Measurements from ENCODE around the gene CLTCL1.

Gene CLTCL1

DNA sequence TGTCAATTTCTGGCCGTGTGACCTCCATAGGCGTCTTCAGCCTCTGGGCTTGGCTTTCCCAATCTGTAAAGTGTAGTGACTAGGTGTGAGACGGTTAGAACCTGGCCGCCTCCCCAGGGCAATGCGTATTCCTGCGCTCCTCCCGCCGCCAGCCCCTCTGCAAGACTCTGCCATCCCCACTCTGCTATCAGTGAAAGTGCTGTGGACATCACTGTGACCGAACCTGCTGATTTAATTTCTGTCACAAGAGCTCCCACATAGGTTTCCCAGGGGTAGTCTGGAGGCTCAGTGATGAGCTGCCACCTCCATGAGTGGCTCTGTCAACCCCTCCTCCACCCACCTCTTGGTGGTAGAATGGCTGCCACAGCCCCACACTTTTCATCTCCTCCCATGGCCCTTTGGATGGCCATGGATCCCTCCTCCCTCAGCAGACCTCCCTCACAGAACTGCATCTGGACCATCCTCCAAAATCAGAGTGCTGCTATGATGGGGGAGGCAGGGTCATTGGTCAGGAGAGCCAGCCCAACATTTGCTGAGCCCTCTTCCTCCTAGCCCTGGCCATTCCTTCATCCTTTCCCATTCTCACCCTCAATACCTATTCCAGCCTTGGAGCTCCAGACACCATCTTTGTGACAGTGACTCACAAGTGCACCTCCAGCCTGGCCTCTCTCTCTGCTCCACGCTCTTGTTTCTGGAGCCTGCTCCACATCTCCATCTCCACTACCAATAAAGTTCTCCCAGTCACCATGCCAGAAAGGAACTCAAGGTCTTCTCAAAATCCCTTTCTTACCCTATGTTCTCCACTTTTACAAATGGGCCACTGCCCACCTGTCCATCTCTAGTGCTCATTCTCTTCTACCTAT, 140.0 kb downstream of the CLTCL1 start:
- no peaks in the 10 kb centered on the region for H3K36me3 Mint-ChIP-seq
- H3K27ac Mint-ChIP-seq: no peak overlapping the region
- H3K27me3 Mint-ChIP-seq: peaks cover 27% of the 10 kb centered on the region
- no peaks in the 10 kb centered on the region for H3K9me3 Mint-ChIP-seq
- peak overlapping the region; percentile 83 for H3K4me3 Mint-ChIP-seq
- peaks cover 5% of the 10 kb centered on the region for H3K4me1 Mint-ChIP-seq

DNA sequence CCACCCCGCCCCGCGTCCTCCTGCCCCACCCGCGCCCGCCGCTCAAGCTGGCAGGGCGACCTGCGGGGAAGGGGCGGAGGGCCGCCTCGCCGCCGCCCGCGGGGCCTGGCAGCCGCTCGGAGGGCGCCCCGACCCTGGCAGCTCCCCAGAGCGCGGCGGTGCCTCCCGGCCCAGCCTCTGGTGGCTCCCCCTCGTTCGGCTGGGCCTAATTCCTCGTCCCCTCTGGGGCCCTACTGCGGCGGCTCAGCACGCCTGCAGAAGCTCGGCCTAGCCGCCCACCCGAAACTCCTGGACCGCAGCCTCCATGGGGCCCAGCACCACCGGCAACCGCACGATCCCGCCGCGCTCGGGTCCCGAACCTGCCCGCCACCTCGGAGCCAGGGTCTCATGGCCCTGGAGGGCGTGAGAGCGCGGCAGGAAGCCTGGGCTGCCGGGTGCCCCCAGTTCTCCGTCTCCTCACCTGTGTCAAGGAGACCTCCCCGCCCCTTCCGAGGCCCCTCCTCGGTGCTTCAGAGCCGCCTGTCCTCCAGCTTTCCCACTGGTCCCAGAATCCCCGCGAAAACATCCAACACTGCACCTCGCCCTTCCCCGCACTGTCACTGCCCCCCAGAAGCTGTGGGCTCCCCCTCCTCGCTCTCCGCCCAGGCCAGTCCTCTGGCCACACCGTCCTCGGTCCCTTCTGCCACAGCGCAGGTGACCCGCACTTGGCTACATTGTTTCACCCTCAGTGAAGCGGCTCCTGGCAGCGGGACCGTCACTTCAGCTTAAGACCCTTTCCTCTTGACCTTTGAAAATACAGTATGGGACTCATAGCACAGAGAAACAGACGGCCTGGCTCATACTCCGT, 140.8 kb downstream of the CLTCL1 start:
- no peak overlapping the region for H3K27ac Mint-ChIP-seq
- peak overlapping the region; percentile 83 for H3K4me3 Mint-ChIP-seq
- peaks cover 5% of the 10 kb centered on the region for H3K4me1 Mint-ChIP-seq
- H3K27me3 Mint-ChIP-seq: peaks cover 24% of the 10 kb centered on the region
- no peaks in the 10 kb centered on the region for H3K36me3 Mint-ChIP-seq
- H3K9me3 Mint-ChIP-seq: no peaks in the 10 kb centered on the region

DNA sequence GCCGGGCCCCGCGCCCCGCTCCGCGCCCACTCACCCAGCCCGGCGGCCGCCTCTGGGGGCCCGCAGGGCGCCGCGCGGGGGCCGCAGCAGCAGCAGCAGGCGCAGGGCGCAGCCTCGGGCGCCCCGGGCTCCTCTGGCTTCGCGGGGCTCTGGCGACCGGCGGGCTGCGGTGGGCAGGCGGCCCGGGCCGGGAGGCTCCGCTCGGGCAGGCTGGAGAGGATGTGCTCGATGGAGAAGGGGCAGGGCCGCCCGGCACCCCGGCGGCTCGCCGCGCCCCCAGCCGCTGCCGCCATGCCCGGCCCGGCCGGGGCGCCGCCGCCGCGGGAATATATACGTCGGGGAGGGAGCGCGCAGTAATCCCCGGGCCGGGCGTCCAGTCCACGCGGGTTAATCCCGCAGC, 141.5 kb downstream of the CLTCL1 start, which contains the start of gene GSC2:
Gene GSC2 (minus strand): TSS at position 302 of the 400 bp plus-strand sequence. CDS start 9 bp downstream, at position 293.
- Mint-ChIP-seq H3K4me3 (peak within 1 kb of the TSS; percentile 83), H3K27ac (no peak within 1 kb of the TSS), H3K4me1 (peaks cover 5% of the 10 kb centered on the region), H3K36me3 (no peaks in the 10 kb centered on the region), H3K9me3 (no peaks in the 10 kb centered on the region), H3K27me3 (peaks cover 24% of the 10 kb centered on the region)

DNA sequence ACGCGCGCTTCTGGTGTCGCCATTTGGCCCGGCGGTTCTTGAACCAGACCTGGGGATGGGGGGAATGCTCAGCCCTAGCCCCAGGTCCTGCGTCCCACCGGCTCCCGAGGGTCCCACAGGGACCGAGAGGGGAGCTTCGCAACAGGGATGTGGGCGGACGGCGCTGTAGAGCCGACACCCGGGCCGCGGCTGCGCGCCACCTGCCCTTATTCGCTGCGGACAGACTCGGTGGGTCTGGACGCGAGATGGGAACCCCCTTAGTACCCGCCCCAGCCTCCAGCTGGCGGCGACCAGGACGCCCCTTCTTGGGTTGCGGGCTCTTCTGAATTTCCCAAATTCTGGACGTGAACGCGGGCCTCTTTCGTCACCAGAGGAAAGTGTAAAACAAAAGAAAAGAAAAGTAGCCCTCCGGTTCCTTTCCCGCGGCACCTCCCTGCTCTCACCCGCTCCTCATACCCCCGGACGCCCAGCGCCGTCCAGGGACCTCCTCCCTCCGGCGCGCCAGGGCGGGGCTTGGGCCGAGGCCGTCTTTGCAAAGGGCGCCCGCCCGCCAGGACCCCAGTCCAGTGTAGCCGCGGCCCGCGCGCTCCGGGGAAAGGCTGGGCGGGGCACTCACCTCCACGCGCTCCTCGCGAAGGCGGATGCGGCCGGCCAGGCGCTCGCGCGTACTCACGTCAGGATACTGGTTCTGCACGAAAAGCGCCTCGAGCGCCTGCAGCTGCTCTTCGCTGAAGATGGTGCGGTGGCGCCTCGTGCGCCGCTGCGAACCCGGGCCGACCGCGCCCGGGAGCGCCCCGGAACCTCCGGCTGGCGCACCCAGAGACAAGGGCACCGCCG, 142.3 kb downstream of the CLTCL1 start:
- Mint-ChIP-seq H3K27me3 (peaks cover 24% of the 10 kb centered on the region), H3K27ac (no peak overlapping the region), H3K4me3 (peak overlapping the region; percentile 45), H3K9me3 (no peaks in the 10 kb centered on the region), H3K4me1 (peaks cover 11% of the 10 kb centered on the region), H3K36me3 (no peaks in the 10 kb centered on the region)

DNA sequence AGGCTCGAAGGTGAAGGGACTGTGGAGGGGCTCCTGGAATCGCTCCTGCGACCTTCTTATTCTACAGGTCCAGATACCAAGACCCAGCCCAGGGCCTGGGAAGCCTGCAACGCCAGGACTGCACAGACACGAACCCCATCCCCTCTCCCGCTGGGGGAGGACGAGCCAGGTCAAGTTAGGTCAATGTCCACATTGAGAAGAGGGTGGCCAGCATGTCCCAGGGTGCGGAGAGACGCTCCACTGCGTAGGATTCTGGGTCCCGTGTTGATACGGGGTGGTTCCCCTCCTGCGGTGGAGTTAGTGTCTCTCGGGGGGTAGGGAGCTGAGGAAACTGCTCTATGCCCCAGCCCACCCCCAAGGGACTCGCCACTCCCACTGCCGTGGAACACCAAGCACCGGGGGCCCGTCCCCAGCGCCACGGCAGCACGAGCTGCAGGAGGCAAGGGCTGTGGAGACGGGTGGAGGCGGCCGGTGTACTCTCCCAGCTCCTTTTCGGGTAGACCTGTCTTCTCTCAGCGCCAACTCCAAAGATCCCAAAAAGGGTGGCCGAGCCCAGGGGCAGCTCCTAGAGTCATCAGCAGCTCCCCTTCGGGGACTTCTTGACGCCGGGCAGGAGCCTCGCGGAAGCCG, 143.0 kb downstream of the CLTCL1 start:
- Mint-ChIP-seq H3K27me3 (peaks cover 20% of the 10 kb centered on the region), H3K27ac (no peak overlapping the region), H3K4me1 (peaks cover 19% of the 10 kb centered on the region), H3K9me3 (no peaks in the 10 kb centered on the region), H3K4me3 (no peak overlapping the region), H3K36me3 (peaks cover 4% of the 10 kb centered on the region)

DNA sequence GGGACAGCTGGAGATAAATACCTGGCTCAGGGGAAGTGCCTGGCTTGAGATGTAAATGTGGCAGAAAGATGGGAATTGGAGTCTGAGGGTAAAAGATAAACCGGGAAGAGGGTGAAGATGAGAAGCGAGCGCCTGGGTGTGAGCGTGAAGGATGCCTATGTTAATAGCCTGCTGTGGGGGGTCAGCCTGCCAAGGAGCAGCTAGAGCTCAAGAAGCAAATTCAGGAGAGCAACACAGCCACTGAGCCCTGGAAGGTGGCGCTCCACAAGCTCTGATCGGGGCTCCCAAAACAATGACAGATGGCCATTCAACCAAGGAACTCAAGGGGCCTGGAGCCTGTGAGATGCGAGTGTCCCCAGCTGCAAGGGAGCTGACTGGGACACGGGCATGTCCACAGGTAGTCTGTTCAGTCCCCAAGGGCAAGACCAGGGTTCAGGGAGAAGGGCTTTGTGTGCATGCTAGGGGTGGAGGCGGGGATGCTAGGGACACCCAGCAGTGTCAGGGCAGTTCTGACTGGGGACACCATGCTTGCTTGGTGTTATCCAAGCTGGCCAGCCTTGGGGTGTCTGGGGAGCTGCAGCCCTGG, 144.2 kb downstream of the CLTCL1 start:
- Mint-ChIP-seq H3K4me1 (peaks cover 27% of the 10 kb centered on the region), H3K9me3 (no peaks in the 10 kb centered on the region), H3K27ac (no peak overlapping the region), H3K27me3 (peaks cover 13% of the 10 kb centered on the region), H3K4me3 (no peak overlapping the region), H3K36me3 (peaks cover 4% of the 10 kb centered on the region)

DNA sequence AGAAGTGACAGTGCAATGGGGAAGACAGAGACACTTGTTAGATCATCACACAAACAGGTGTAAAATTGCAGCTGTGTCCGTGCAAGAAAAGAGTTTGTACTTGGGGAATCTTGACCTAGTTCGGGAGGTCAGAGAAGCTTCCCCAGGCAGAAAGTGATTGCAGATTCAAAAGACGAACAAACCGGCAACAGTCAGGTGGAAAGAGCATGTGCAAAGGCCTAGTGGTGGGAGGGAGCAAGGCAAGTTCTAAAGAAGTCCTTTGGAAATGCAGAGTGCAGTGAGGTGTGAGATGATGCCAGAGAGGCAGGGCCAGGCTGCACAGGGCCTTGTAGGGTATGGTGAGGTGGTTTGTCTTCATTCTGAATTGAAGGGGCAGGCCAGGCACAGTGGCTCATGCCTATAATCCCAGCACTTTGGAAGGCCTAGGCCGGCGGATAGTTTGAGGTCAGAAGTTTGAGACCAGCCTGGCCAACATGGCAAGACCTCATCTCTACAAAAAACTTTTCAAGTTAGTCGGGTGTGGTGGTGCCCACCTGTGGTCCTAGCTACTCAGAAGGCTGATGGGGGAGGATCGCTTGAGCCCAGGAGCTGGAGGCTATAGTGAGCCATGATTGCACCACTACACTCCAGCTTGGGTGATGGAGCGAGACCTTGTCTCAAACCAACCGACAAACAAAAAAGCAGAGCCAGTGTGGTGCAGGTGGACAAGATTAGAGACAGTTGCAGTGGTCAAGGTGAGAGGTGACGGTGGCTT, 145.1 kb downstream of the CLTCL1 start:
- no peaks in the 10 kb centered on the region for H3K9me3 Mint-ChIP-seq
- peaks cover 32% of the 10 kb centered on the region for H3K4me1 Mint-ChIP-seq
- H3K36me3 Mint-ChIP-seq: peaks cover 4% of the 10 kb centered on the region
- peaks cover 7% of the 10 kb centered on the region for H3K27me3 Mint-ChIP-seq
- no peak overlapping the region for H3K4me3 Mint-ChIP-seq
- no peak overlapping the region for H3K27ac Mint-ChIP-seq

DNA sequence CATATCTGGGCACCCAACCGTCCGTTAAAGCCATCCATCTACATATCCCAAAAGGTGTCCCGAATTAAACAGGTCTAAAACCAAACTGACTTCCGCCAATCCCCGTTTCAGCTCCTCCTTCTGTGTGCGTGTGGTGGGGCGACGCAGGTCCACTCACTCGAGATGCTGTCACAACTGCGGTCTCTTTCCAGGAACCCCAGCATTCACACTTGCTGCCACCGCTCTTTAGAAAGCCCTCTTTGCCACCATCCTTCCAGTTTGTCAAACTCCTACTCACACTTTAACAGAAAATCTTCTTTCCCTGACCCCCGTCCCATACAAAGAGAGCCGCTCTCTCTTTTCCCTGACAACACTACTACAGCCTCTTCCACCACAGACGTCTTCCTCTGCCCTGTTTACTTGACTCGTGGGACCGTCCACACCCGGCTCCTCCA, 147.5 kb downstream of the CLTCL1 start:
- H3K36me3 Mint-ChIP-seq: peaks cover 4% of the 10 kb centered on the region
- no peaks in the 10 kb centered on the region for H3K9me3 Mint-ChIP-seq
- peak overlapping the region; percentile 99 for H3K4me3 Mint-ChIP-seq
- H3K27ac Mint-ChIP-seq: peak overlapping the region; percentile 98
- peaks cover 29% of the 10 kb centered on the region for H3K4me1 Mint-ChIP-seq
- H3K27me3 Mint-ChIP-seq: no peaks in the 10 kb centered on the region

DNA sequence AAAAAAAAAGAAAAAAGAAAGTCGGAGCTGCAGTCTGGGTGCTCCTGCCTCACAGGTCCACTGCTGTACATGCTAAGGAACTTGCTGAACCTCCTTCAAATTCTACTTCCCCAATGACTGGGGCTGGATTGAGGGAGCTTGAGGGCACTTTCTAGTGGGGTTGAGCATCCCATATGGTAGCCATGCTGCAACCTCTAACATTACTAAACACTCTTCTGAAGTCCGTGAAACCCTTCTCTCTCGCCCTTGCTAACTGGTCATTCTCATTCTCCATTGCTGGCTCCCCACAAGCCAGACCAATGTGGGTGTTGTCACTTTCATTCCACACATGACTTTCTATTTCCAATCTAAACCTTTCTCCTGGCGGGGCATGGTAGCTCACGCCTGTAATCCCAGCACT, 148.3 kb downstream of the CLTCL1 start:
- peak overlapping the region; percentile 99 for H3K4me3 Mint-ChIP-seq
- H3K4me1 Mint-ChIP-seq: peaks cover 29% of the 10 kb centered on the region
- H3K9me3 Mint-ChIP-seq: no peaks in the 10 kb centered on the region
- no peaks in the 10 kb centered on the region for H3K27me3 Mint-ChIP-seq
- H3K36me3 Mint-ChIP-seq: peaks cover 4% of the 10 kb centered on the region
- H3K27ac Mint-ChIP-seq: no peak overlapping the region

DNA sequence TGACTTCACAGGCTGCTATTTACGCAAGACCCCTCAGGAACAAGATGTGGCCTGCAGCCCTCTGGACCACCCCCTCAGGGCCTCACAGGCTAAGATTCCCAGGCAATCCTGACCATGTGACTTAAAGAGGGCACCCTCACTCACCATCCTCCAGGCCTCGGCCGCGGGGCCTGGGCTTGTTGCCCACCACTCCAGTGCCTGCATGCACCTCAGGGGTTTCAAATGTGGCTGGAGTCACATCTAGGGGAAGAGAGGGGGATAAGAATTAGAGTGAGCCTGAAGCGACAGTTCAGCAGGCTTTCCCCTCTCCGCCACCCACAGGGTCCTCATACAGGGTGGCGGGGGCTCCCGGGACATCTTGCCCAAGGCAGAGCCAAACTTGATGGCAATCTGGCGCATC, 149.1 kb downstream of the CLTCL1 start:
- Mint-ChIP-seq H3K4me3 (peak overlapping the region; percentile 26), H3K27ac (no peak overlapping the region), H3K9me3 (no peaks in the 10 kb centered on the region)

DNA sequence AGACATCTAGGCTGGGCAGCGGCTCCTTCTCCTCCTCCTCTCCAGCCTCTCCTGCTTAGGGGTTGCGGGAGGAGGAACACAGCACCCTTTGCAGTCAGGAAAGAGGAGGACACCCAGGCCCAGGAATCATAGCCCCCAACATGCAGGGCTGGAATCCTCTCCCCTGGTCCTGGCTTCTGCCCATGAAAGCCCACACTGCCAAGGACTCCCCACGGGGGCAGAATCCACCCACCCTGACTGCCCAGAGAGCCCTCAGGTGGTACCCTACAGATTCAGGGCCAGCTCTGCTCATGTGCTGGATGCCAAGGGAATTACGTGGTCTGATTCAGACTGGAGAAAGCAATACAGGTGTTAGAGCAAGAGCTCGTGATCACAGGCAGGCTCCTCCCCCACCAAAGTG, 151.5 kb downstream of the CLTCL1 start:
- Mint-ChIP-seq H3K4me1 (peaks cover 29% of the 10 kb centered on the region), H3K36me3 (peaks cover 6% of the 10 kb centered on the region), H3K27me3 (no peaks in the 10 kb centered on the region), H3K4me3 (no peak overlapping the region), H3K27ac (no peak overlapping the region), H3K9me3 (no peaks in the 10 kb centered on the region)

More for the DNA sequence above, 149.1 kb downstream of the CLTCL1 start:
- Mint-ChIP-seq H3K27me3 (no peaks in the 10 kb centered on the region), H3K4me1 (peaks cover 29% of the 10 kb centered on the region), H3K36me3 (peaks cover 4% of the 10 kb centered on the region)

DNA sequence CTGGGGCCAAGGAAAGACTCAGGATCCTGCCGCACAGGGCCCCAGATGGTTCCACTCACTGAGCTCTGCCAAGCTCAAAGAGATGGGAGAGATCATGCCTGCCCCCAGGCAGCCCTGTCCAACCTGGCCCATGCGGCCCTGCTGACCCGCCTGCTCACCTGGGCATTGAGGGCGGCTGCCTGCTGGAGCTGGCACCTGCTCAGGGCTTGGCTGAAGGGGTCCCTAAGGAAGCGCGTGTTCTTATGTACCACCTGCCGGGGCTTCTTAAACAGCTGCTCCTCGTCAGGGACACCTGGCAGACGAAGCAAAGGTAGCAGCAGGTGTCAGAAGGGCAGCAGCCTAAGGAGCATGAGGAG, 152.5 kb downstream of the CLTCL1 start:
- Mint-ChIP-seq H3K27ac (no peak overlapping the region), H3K4me3 (no peak overlapping the region), H3K9me3 (no peaks in the 10 kb centered on the region), H3K4me1 (peaks cover 20% of the 10 kb centered on the region), H3K36me3 (peaks cover 4% of the 10 kb centered on the region), H3K27me3 (no peaks in the 10 kb centered on the region)

DNA sequence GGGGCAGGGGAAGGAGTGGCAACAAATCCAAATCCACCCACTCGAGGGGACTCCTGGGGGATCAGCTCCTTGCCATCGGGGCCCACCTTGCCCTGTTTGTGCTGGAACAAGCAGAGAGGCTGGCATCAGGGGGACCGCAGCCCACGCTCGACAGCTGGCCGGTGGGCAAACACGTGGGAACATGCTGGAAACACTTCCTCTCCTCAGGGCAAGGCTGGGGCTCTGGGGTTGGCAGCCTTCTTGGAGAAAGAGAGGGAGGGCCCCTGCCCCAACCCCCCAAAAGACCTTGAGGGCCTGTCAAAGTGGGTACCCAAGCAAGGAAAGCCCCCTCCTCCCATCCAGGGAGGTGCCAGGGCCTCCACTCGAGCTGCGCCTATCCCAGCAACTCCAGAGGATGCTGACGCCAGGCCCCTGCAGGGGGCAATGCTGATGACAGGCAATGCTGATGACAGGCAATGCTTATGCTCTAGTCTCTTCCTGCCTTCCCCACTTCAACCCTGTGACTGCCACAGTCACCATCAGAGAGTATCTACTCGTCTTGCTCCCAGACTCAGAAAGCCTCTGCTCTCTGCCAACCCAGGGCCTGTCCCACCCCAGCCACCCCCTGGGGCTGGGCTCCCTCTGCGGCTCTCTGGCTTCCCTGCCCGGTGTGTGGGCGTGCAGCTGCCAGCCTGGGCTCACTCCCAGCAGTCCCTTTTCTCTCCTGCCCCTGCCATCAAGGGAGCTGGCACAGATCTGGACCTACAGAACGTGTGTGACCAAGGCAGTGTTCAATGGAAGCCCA, 153.1 kb downstream of the CLTCL1 start:
- no peaks in the 10 kb centered on the region for H3K9me3 Mint-ChIP-seq
- no peaks in the 10 kb centered on the region for H3K27me3 Mint-ChIP-seq
- no peak overlapping the region for H3K4me3 Mint-ChIP-seq
- no peak overlapping the region for H3K27ac Mint-ChIP-seq
- H3K36me3 Mint-ChIP-seq: peaks cover 2% of the 10 kb centered on the region
- peaks cover 14% of the 10 kb centered on the region for H3K4me1 Mint-ChIP-seq
